ENCODE results near the gene AP1M1.

Gene AP1M1

DNA sequence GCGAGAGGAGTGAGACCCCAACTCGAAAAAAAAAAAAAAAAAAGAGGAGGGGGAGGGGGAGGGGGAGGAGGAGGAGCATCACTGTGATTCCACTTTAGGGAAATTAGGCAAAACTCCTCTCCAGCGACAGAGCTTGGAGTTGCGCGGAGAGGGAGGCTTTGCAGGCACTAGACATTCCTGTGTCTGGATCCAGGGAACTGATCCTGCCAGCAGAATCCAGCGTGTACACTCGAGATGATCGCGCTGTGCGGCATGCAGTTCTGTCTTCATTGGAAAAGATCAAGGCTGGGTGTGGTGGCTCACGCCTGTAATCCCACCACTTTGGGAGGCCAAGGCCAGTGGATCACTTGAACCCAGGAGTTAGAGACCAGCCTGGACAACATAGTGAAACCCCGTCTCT, 97.3 kb downstream of the AP1M1 start:
- DNase-seq (ENCODE audit: low read depth, low spot score): no peak
